GM11168 (cell line): ENCODE measurements around the gene KLF15.

ENCODE experiments used
- in situ Hi-C: fragments of 300-500 bp; cut with MboI; formaldehyde crosslinking; loops from one replicate; pipeline ENCODE4 v1.12.0; 2022; ENCODE audit warnings: low sequenced_read_pairs; ENCODE audit not compliant: unreplicated experiment

KLF15 gene

GRCh38 chr3:126365351-126366277 lies 8.4 kb upstream of the KLF15 start:
- in situ Hi-C loops = no loop called here

GRCh38 chr3:126364731-126365301 lies 7.6 kb upstream of the KLF15 start:
- in situ Hi-C loops = no loop called here

GRCh38 chr3:126364130-126364695 lies 7.0 kb upstream of the KLF15 start:
- in situ Hi-C loops = no loop called here

- in situ Hi-C loops = no loop called here
Observed at GRCh38 chr3:126361211-126361610, 4.0 kb upstream of the KLF15 start.

DNA sequence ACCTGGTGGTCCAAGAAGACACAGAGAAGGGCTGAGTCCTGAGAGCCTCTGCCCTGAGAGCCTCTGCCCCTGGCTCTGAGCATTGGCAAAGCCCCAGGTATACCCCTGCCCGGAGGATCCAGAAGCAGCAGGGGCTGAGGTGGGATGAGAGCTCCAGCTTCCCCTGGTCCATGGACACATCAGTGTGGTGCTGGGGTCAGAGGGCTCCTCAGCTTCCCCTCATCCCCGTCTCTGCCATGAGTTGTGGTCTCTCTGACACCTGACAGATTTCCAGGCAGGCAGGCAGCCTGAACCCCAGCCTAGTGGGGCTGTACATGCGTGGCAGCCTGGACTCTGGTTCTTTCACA lies 3.5 kb upstream of the KLF15 start:
- in situ Hi-C loops = no loop called here

- in situ Hi-C loops = no loop called here
Observed at GRCh38 chr3:126360046-126360713, 3.0 kb upstream of the KLF15 start.

- in situ Hi-C loops = no loop called here
Observed at GRCh38 chr3:126358816-126359181, 1.6 kb upstream of the KLF15 start.

- in situ Hi-C loops = no loop called here
Observed at GRCh38 chr3:126358038-126358815, 1.0 kb upstream of the KLF15 start.

- in situ Hi-C loops = no loop called here
Observed at GRCh38 chr3:126356373-126357264, 589 bp downstream of the KLF15 start.

DNA sequence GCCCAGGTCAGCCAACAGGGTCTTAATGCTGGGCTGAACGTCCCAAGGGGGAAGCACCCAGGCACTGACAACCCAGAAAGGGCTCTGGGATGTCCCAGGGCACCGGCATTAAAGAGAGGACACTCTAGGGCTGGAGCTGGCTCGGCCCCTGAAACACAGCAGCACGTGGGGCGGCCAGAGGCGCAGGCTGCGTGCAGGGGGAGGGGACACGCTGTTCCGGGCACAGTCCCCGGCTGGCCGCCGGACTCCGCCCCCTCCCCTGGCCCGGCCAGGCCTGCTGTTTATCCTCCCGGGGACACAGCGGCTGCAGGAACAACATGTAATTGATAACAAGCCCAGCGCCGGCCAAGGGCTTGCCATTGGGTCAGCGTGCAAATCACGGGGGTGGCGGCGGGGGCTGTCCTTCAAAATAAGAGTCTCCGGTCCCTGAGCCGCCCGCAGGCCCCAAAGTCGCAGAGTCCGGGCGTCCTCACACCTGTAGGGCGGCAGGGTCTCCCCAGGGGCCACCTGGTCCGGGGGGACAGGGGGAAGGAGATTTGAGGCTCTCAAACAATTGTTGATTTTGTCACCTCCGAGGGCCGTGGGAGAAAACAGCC lies 1.3 kb downstream of the KLF15 start:
- in situ Hi-C loops = no loop called here

DNA sequence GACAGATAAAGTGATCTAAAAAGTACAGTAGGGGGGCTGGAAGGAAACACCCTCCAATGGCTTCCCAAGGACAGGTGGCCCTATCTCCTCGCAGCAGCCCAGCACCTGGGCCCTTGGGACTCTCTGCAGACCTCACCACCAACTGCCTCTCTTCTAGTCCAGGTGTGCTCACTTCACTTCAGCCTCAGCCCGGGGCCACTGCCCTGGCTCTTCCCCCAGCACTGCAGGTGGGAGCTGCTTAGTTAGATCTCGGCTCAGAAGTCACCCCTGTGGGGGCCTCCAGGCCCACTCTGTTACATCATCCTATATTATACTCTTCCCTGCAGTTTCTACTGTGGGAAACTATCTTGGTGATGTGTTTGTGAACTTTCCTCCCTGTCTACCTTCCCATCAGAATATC lies 2.0 kb downstream of the KLF15 start:
- in situ Hi-C loops = no loop called here

- in situ Hi-C loops = no loop called here
Observed at GRCh38 chr3:126354776-126355175, 2.4 kb downstream of the KLF15 start.

DNA sequence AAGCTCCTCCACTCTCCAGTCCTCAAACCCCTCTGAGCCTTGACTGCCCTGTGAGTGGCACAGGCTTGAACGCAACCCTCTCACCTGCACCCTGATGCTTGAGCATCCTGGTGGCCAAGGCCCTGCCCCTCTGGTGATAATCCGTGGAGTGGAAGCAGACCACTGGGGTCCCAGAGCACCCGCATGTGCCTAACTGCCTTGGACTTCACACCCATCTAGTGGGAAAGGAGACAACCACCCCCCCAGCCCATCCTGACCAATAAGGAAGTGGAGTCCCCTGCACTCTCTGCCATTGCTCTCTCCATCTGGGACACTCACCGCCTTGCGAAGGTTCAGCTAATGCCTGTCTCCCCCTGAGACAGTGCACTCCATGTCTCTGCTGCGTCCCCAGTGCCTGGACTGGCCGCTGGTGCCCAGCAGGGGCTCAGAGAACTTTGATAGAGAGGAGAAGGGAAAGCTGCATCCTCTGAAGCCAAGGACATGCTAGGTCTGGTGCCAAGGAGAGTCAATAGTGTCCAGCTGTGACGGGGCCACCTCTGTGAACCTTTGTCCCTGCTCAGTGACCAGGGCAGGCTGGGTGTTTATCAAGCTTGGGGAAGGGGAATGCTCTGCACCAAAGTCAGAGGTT lies 3.4 kb downstream of the KLF15 start:
- in situ Hi-C loops = no loop called here

- in situ Hi-C loops = no loop called here
Observed at GRCh38 chr3:126352476-126353454, 4.4 kb downstream of the KLF15 start.

DNA sequence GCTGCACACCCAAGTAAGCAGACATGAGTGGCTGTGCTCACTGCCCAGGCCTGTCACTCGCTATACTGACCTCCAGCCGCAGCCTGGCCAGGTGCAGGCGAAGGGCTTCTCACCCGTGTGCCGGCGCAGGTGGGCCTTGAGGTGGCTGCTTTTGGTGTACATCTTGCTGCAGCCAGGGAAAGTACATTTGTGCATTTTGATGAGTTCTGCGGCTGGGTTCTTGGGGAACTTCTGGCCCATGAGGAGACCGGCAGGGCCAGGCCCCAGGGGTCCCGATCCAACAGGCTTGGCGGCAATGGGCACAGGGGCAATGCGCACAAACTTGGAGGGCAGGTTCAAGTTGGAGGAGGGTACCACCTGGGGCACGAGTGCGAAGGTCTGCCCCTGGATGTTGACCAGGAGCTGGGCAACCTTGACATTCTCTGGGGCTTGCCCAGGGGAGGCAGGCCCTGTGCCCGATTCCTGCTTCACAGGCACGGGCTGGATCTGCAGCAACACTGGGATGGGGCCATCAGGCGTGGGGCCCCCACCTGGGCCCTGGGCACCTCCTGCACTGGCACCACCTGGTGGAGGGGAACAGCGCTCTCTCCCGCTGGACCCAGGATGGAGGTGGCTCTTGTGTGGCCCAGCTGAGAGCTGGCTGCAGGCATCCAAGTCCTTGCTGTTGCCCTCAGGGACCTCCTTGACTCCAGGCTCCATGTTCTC lies 5.3 kb downstream of the KLF15 start:
- in situ Hi-C loops = no loop called here

DNA sequence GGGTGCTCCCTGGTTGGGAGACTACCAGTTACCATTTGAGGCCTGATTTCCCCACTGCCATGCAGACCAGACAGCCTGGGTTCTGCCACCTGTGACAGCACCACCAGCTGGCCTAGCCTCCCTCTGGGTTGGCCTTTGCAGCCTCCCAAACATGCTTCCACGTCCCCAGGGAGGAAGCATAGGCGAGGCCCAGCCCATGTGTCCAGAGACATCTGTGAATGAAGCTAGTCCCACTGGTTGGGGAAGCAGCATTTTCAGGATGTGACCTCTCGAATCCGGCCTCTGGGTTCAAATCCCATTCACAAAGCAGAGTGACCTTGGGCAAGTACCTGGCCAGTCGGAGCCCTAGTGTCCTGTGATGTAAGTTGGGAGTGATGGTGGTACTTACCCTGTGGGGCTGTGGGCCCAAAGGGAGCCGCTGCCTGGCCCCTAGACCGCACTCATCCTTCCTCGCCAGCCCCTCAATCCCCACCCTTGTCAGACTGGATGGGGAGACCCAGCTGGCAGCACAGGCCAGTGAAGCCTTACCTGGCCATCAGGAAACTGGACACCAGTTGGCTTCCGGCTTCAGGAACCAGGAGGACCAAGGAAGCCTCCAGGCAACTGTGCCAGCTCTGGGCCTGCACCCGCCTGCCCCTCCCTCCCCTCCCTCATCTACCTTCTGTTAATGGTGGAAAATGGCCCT lies 6.0 kb downstream of the KLF15 start:
- in situ Hi-C loops = no loop called here
